ENCODE data around the gene JAM3.
"Not testable (repeated sequence)": the region's sequence is repeated elsewhere in the genome, so short reads cannot be mapped to it uniquely, and the experiment has no call there.

The JAM3 gene

DNA sequence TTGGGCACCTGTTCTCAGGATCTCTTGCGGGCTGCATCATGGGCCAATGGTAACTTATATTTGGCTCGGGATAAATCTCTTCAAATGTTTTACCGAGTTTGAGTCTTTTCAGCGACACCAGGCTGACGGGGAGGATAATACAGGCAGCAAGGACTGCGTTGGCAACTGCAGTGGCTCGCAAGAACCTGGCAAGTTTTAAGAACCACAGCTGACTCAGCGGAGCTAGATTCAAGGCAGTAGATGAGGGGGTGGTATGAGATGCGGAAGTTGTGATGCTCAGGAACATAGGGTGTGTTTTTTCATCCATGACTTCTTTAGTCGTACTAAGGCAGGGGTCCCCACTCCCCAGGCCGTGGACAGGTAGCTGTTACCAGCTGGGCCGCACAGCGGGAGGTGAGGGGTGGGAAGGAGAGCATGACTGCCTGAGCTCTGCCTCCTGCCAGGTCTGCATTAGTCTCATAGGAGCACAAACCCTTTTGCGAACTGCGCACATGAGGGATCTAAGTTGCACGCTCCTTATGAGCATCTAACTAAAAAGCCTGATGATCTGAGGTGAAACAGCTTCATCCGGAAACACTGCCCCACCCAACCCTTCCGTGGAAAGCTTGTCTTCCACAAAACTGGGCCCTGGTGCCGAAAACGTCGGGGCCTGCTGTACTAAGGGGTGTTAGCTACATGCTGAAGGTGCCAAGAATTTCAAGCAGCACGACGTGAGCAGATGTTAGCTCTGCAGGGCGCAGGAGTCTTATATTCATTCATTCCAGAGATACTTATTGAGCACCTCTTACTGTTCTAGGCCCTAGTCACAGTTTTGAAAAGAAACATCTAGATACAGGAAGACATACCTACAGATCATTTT is 6.4 kb upstream of the JAM3 start:
- DNase-seq (ENCODE audit: low read depth in 2 of 2) = no peak

DNA sequence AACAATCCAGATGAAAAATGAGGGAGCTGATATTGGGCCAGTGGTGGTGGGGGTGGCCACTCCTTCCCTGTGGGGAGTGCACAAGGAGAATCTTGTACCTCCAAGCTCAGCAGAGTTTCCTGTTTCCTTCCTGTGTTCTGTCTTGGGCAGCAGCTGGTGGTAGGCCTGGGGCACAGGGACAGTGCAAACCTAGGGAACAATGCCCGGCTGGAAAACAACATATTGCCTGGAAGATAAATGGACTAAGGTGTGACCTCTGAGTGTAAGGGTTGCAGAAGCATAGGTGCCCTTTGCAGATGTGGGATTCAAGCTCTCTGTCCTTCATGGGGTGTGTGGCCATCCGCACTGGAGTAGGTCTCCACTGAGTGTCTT is 5.8 kb upstream of the JAM3 start:
- no peak for DNase-seq (ENCODE audit: low read depth in 2 of 2)

GRCh38 chr11:134063991-134064747 is 4.7 kb upstream of the JAM3 start:
- DNase-seq (ENCODE audit: low read depth in 2 of 2) = no peak

- no peak for DNase-seq (ENCODE audit: low read depth in 2 of 2)
Measured at GRCh38 chr11:134065381-134065780, 3.5 kb upstream of the JAM3 start.

GRCh38 chr11:134066943-134067885 is 1.7 kb upstream of the JAM3 start:
- no peak for DNase-seq (ENCODE audit: low read depth in 2 of 2)

GRCh38 chr11:134069426-134070341 is 812 bp downstream of the JAM3 start:
- no peak for DNase-seq (ENCODE audit: low read depth in 2 of 2)

GRCh38 chr11:134070342-134070845 is 1.5 kb downstream of the JAM3 start:
- no peak for DNase-seq (ENCODE audit: low read depth in 2 of 2)

GRCh38 chr11:134071306-134071705 is 2.4 kb downstream of the JAM3 start:
- DNase-seq (ENCODE audit: low read depth in 2 of 2) = no peak

- DNase-seq (ENCODE audit: low read depth in 2 of 2) = no peak
Measured at GRCh38 chr11:134071766-134072402, 3.0 kb downstream of the JAM3 start.

- no peak for DNase-seq (ENCODE audit: low read depth in 2 of 2)
Measured at GRCh38 chr11:134072844-134073243, 4.0 kb downstream of the JAM3 start.

DNA sequence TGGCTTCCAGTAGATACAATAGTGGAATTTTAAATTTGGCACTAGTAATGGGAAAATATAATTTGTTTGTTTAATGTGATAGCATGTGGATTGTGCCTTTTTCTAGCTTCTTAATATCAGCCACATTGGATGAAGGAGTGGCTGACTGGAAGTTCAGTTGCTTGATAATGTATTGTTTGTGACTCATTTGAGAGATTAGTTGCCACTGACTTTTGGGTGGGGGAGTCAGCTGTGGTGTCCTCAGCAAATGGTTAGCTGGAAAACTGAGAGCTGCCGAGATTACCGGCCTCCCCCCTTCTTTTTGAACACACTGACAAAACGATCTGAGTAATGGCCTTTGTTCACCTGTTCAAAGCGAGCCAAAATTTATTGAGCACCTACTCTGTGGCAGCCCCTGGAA is 5.5 kb downstream of the JAM3 start:
- no peak for DNase-seq (ENCODE audit: low read depth in 2 of 2)

GRCh38 chr11:134074766-134075165 is 5.9 kb downstream of the JAM3 start:
- DNase-seq (ENCODE audit: low read depth in 2 of 2) = no peak

GRCh38 chr11:134079317-134079716 is 10.4 kb downstream of the JAM3 start:
- no peak for DNase-seq (ENCODE audit: low read depth in 2 of 2)

- DNase-seq (ENCODE audit: low read depth in 2 of 2) = not testable (repeated sequence)
Measured at GRCh38 chr11:134081258-134081657, 12.4 kb downstream of the JAM3 start.

- DNase-seq (ENCODE audit: low read depth in 2 of 2) = no peak
Measured at GRCh38 chr11:134082990-134083389, 14.1 kb downstream of the JAM3 start.

DNA sequence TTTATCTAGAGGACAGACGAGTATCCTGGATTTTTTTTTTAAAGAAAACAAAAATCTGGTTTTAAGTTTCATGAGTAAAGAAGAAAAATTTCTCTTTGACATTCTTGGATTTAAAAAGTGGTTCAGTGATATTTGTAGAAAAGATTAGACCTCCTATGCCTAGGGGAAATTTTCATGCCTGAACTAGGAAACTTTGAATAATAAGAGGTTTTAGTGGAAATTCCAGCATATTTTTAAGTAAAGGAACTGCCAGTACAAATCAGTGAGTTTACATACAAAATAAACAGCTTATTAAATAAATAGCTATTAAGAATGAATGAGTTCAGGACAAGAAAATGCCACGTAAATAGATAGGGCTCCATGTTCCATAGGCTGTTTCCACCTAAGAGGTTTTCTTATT is 17.5 kb downstream of the JAM3 start:
- no peak for DNase-seq (ENCODE audit: low read depth in 2 of 2)

DNA sequence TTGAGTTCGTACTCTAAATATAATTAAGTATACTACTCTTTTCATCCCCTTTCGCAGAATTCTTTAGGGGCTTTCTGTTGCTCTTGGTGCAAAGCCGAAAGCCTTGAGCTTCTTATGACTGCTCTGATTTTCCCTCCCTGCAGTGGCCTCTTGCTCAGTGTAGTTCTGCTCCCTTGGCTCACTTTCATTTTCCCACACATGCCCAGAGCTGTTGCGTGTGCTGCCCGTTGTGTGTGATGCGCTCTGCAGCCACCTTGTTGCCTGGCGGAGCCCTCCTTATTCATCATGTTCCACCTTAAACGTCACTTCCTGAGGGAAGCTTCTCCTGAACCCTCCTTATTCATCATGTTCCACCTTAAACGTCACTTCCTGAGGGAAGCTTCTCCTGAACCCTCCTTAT is 23.1 kb downstream of the JAM3 start:
- not testable (repeated sequence) for DNase-seq (ENCODE audit: low read depth in 2 of 2)

GRCh38 chr11:134097166-134097565 is 28.3 kb downstream of the JAM3 start:
- DNase-seq (ENCODE audit: low read depth in 2 of 2) = no peak

DNA sequence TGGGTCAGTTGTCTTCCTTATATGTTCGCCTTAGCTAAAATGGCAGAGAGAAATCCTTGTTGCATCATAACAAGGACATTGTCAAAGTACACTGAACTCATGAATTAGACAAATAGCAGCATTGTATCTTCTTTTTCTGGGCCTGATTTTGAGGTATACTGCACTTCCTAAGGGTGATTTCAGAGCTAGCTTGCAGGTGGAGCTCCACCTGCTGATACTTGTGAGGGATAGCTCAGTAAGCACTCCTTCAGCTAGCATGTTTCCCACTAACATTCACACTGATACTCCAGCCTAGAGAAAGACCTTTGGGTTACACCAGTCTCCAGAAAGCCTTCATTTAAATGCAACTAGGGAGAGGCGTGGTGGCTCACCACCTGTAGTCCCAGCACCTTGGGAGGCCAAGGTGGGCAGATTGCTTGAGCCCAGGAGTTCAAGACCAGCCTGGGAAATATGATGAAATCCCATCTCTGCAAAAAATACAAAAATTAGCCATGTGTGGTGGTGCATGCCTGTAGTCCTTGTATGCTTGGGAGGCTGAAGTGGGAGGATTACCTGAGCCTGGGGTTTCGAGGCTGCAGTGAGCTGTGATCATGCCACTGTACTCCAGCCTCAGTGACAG is 29.8 kb downstream of the JAM3 start:
- no peak for DNase-seq (ENCODE audit: low read depth in 2 of 2)

GRCh38 chr11:134100171-134100570 is 31.3 kb downstream of the JAM3 start:
- DNase-seq (ENCODE audit: low read depth in 2 of 2) = no peak
